Activated CD4-positive, alpha-beta memory T cell treated with anti-CD3 and anti-CD28 coated beads for 36 hours (primary cell): ENCODE results near the gene STPG3. TPM values are rescaled to one million over a fixed set of nuclear protein-coding genes. Genes with fewer than 3 reads are reported as not detected.
"Not testable (repeated sequence)": the region's sequence is repeated elsewhere in the genome, so short reads cannot be mapped to it uniquely, and the experiment has no call there.

Experiments
- CTCF ChIA-PET: fragments of 350-600 bp; sonication (Branson Sonifier 250); formaldehyde crosslinking; loops from one replicate; lab custom pipeline; 2021; ENCODE audit warnings: antibody characterized with exemption, inconsistent platforms; lab: Charles Lee
- POLR2A ChIA-PET: fragments of 350-600 bp; sonication (Branson Sonifier 250); formaldehyde crosslinking; loops from one replicate; lab custom pipeline; 2021; ENCODE audit warnings: antibody characterized with exemption; lab: Charles Lee
- DNase-seq: peaks from one replicate; pipeline ENCODE4 v3.0.0-alpha.2; 2020
- H3K27ac Mint-ChIP-seq: one replicate; pipeline ENCODE4 v1.8.0; 2021; ENCODE audit warnings: mixed read lengths
- H3K27me3 Mint-ChIP-seq: one replicate; pipeline ENCODE4 v1.8.0; 2021; ENCODE audit warnings: mixed read lengths
- H3K36me3 Mint-ChIP-seq: one replicate; pipeline ENCODE4 v1.8.0; 2021; ENCODE audit warnings: mixed read lengths
- H3K4me1 Mint-ChIP-seq: one replicate; pipeline ENCODE4 v1.8.0; 2021; ENCODE audit warnings: low read depth, mixed read lengths
- H3K4me3 Mint-ChIP-seq: one replicate; pipeline ENCODE4 v1.8.0; 2021; ENCODE audit warnings: mild to moderate bottlenecking, mixed read lengths
- H3K9me3 Mint-ChIP-seq: one replicate; pipeline ENCODE4 v1.8.0; 2021; ENCODE audit warnings: mixed read lengths
- intact Hi-C: fragments of 100-400 bp; cut with micrococcal nuclease; formaldehyde crosslinking; loops from one replicate; pipeline ENCODE4 v1.15.1; 2023
- total RNA-seq, 2 experiments: library from RNA; stranded (reverse); gene quantifications; one replicate each; pipeline ENCODE4 v1.2.3, GENCODE V29; 2021

The STPG3 gene
- total RNA-seq, 2 experiments from 2014 or later: not detected

DNA sequence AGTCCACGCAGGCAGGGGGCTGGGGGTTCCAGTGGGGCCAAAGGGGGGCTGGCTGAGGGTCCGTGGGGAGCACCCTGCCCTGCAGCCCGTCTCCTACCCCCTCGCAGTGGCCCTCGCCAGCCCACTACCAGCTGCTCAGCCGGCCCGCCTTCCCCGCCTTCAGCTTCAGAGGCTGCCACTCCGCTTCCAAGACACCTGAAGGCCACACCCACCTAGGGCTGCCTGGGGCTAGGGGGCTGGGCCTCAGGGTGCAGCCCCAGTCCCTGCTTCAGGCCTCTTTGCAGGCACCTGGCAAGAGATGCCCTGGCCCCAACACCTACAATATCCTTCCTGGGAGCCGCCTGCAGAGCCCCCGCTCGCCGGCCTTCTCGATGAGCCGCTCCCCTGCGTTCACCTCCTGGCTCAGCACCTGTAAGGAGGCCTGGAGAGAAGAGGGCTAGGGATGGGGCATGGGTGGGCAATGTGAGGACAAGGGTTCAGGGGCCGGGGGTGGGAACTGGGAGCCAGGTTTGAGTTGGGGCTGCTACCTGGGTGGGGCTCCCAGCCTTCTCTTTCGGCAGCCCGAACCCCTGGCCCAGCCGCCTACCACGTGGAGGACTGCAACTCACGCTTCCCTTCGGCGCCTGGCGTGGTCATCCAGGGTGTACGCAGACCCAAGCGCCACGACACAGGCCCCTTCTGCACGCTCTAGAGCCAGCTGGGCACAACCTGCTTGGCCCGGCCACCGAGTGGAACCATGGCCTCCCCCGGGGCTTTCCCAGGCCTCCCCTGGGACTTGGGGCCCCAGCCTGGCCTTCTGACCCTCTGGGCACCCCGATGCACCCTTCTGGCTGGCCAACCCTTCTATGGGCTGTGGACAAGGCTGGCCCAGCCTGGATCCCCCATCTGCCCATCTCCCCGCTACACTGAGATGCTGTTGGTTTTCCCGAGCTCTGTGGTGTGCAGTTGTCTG, 1.7 kb downstream of the STPG3 start:
- ChIA-PET POLR2A (interaction anchor here (5.1 kb wide), 1 partner anchor 11 kb away, joined by 65 read pairs; the partner anchor contains the start of gene TUBB4B), CTCF (interaction anchor here (0.8 to 2.4 kb wide), 2 partner anchors 11 to 16 kb away, joined by 3 to 11 read pairs; no protein-coding TSS in a partner anchor)
- no peaks in the 10 kb centered on the region for H3K9me3 Mint-ChIP-seq
- DNase-seq: no peak
- peaks cover 6% of the 10 kb centered on the region for H3K36me3 Mint-ChIP-seq
- H3K27me3 Mint-ChIP-seq: no peaks in the 10 kb centered on the region
- H3K27ac Mint-ChIP-seq: no peak overlapping the region
- intact Hi-C loops: no loop called here
- no peak overlapping the region for H3K4me3 Mint-ChIP-seq
- peaks cover 20% of the 10 kb centered on the region for H3K4me1 Mint-ChIP-seq

DNA sequence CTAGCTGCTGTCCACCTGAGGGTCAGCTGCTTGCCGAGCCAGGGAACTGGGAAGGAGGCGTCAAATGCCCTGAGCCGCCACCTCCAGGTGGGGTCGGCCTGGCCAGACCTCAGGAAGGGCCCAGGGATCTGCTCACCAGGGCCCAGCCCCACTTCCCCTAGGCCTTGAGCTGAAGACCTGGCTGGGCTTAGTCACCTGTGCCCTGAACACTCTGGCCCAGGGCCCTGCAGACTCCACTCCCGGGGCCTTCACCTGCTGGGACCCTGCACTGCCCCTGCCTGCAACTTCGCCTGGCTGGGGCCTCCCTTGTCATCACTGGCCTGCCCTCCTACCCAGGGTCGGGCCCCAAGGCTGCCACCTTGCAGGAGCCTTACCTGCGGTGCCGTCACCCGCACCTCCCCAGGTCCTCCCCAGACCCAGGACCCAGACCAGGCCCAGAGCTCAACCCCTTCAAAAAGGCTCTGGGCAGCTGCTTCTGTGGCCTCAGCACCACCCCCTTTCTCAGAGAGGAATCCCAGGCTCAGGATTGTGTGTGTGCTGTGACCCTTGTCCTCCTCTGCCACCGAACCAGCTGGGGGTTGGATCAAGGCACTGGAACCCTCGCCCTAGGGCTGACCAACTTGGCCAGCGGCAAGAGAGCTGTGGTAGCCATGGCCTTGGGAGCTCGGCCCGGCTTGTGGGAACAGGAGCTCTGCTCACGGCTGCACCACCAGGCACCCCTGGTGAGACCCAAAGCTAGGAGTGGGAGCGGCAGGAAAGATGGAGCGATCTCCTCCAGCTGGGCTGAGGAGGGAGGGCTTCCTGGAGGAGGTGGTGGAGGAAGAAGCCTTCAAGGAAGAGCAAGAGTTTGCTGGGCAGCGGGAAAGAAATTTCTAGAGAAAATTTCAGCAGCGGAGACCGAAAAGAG, 2.9 kb downstream of the STPG3 start:
- POLR2A ChIA-PET: interaction anchor here (1.5 to 5.1 kb wide), 2 partner anchors 9 to 13 kb away, joined by 5 to 65 read pairs; partner anchors contain the start of gene TUBB4B
- no peak for DNase-seq
- Mint-ChIP-seq H3K36me3 (peaks cover 7% of the 10 kb centered on the region), H3K27ac (peak overlapping the region; percentile 30), H3K9me3 (no peaks in the 10 kb centered on the region), H3K27me3 (no peaks in the 10 kb centered on the region), H3K4me3 (peak overlapping the region; percentile 81), H3K4me1 (peaks cover 20% of the 10 kb centered on the region)
- CTCF ChIA-PET: interaction anchor here (0.6 to 2.4 kb wide), 9 partner anchors 10 to 186 kb away, joined by 3 to 11 read pairs (median 3); partner anchors contain the start of genes NRARP and RNF224
- intact Hi-C loops: no loop called here

DNA sequence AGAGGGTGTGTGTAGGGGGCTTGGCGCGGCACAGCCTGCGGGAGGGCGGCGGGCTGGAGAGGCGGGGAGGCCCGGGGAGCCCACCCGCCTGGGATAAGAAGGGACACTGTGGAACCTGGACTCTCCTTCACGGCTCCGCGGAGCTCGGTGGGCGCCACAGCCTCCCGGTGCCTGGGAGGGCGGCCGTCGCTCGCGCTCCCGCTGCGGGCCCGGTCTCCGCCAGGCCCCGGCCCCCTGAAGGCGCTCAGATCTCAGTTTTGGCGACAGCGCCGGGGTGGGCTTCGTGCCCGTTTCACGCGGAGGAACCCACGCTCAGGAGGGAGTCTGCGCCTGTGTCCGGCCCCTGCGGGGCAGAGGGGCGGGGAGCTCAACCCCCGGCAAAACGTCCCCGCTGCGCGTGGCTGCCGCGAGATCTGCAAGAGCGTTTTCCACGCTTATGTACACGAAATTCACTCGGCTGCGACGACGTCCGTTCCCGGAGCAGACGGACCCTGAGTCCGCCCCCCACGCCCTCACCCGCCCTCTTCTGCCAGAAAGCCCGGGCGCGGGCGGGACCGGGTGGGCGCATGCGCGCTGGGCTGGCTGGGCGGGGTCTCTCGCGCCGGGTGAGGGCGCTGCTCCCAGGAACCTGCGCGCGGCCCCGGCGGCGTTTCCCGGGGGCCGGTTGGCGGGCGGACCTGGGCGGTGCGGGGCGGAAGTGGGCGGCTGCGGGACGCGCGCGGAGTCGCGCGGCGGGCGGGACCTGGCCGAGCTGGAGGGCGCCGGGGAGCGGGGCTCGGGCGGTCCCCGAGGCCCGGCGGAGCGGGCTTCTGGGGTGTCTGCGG, 3.8 kb downstream of the STPG3 start, which contains the start of gene NELFB:
TSS of gene NELFB (plus strand) at position 704 of the 824 bp plus-strand sequence.
- Mint-ChIP-seq H3K9me3 (no peaks in the 10 kb centered on the region), H3K4me1 (peaks cover 20% of the 10 kb centered on the region), H3K27ac (peak within 1 kb of the TSS; percentile 71), H3K36me3 (peaks cover 11% of the 10 kb centered on the region), H3K27me3 (no peaks in the 10 kb centered on the region), H3K4me3 (peak within 1 kb of the TSS; percentile 86)
- ChIA-PET POLR2A (interaction anchor here (1.5 to 5.1 kb wide), 2 partner anchors 10 to 13 kb away, joined by 5 to 65 read pairs; partner anchors contain the start of gene TUBB4B), CTCF (interaction anchor here (0.6 to 2.4 kb wide), 10 partner anchors 11 to 187 kb away, joined by 3 to 11 read pairs (median 4); partner anchors contain the start of genes EXD3, NOXA1, NRARP and RNF224)
- intact Hi-C loops: loop anchor here (1.0 kb wide), 1 partner anchor 15 kb away; no protein-coding TSS in a partner anchor
- peak; percentile 96 for DNase-seq

DNA sequence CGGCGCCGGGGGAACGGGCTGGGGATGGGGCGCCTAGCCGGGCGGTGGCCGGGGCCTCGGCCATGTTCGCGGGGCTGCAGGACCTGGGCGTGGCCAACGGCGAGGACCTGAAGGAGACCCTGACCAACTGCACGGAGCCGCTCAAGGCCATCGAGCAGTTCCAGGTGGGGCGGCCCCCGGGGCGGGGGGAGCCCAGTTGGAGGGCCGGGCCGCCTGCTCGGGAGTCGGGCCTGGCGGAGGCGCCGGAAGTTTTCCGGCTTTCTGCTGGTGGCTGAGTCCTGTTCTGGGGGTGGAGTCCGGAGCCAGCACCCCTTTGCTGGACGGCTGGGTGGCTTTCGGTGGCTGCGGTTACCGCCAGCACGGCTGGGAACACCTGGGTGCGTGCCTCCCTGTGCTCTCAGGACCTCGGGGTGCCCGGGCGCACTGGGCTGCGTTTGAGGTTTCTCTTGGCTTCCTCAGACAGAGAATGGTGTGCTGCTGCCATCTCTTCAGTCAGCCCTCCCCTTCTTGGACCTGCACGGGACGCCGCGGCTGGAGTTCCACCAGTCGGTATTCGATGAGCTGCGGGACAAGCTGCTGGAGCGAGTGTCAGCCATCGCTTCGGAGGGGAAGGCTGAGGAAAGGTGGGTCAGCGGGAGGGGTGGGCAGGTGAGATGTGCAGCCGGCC, 4.5 kb downstream of the STPG3 start:
- H3K4me3 Mint-ChIP-seq: peak overlapping the region; percentile 86
- POLR2A ChIA-PET: interaction anchor here (1.5 to 5.1 kb wide), 2 partner anchors 11 to 14 kb away, joined by 5 to 65 read pairs; partner anchors contain the start of gene TUBB4B
- H3K4me1 Mint-ChIP-seq: peaks cover 20% of the 10 kb centered on the region
- no peaks in the 10 kb centered on the region for H3K9me3 Mint-ChIP-seq
- no peaks in the 10 kb centered on the region for H3K27me3 Mint-ChIP-seq
- DNase-seq: no peak
- intact Hi-C loops: loop anchor here (1.0 kb wide), 1 partner anchor 15 kb away; no protein-coding TSS in a partner anchor
- peak overlapping the region; percentile 71 for H3K27ac Mint-ChIP-seq
- H3K36me3 Mint-ChIP-seq: peaks cover 11% of the 10 kb centered on the region
- CTCF ChIA-PET: interaction anchor here (0.6 to 2.4 kb wide), 8 partner anchors 12 to 463 kb away, joined by 3 to 15 read pairs (median 6); partner anchors contain the start of genes EXD3, NOXA1, RNF224 and TUBB4B

DNA sequence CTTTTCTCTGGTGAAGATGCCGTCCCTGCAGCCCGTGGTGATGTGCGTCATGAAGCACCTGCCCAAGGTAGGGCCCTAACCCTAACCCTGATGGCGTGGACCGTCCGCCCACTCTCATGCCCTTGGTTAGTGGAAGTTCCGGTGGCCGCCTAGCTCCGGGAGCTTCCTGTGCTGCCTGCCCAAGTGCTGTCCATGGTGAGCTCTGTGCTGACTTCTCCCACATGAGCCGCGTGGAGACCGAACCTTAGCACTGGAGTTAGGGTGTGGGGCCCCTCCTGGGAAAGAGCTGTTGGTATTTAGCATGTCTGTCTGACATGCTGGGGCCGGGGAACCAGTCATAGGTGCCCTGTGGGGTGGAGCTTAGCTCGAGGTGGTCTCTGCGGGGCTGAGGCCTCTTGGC, 5.3 kb downstream of the STPG3 start:
- H3K9me3 Mint-ChIP-seq: no peaks in the 10 kb centered on the region
- no peaks in the 10 kb centered on the region for H3K27me3 Mint-ChIP-seq
- peaks cover 20% of the 10 kb centered on the region for H3K4me1 Mint-ChIP-seq
- no peak for DNase-seq
- intact Hi-C loops: no loop called here
- CTCF ChIA-PET: interaction anchor here (0.6 to 2.1 kb wide), 6 partner anchors 16 to 464 kb away, joined by 3 to 15 read pairs (median 4); partner anchors contain the start of genes EXD3, NOXA1, RNF224 and TUBB4B
- H3K4me3 Mint-ChIP-seq: peak overlapping the region; percentile 86
- POLR2A ChIA-PET: interaction anchor here (0.6 to 5.1 kb wide), 3 partner anchors 15 to 33 kb away, joined by 3 to 65 read pairs (median 3); partner anchors contain the start of genes TOR4A and TUBB4B
- peaks cover 11% of the 10 kb centered on the region for H3K36me3 Mint-ChIP-seq
- no peak overlapping the region for H3K27ac Mint-ChIP-seq

DNA sequence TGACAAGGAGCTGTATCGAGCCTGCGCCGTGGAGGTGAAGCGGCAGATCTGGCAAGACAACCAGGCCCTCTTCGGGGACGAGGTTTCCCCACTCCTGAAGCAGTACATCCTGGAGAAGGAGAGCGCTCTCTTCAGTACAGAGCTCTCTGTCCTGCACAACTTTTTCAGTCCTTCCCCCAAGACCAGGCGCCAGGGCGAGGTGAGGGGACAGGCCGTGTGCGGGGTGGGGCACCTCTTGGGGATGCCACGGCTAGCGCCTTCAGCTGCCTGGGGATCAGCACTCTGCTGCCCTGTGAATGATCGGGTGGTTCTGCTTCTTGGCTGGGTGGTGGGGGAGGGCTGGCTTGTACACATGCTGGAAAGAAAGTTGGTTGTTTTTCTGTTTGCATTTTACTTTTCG, 5.8 kb downstream of the STPG3 start:
- peak overlapping the region; percentile 86 for H3K4me3 Mint-ChIP-seq
- H3K9me3 Mint-ChIP-seq: no peaks in the 10 kb centered on the region
- no peak overlapping the region for H3K27ac Mint-ChIP-seq
- peaks cover 20% of the 10 kb centered on the region for H3K4me1 Mint-ChIP-seq
- peaks cover 16% of the 10 kb centered on the region for H3K36me3 Mint-ChIP-seq
- intact Hi-C loops: no loop called here
- no peak for DNase-seq
- ChIA-PET POLR2A (interaction anchor here (0.6 to 5.1 kb wide), 3 partner anchors 16 to 34 kb away, joined by 3 to 65 read pairs (median 3); partner anchors contain the start of genes TOR4A and TUBB4B), CTCF (interaction anchor here (0.6 to 2.1 kb wide), 6 partner anchors 16 to 464 kb away, joined by 3 to 15 read pairs (median 4); partner anchors contain the start of genes EXD3, NOXA1, RNF224 and TUBB4B)
- no peaks in the 10 kb centered on the region for H3K27me3 Mint-ChIP-seq

DNA sequence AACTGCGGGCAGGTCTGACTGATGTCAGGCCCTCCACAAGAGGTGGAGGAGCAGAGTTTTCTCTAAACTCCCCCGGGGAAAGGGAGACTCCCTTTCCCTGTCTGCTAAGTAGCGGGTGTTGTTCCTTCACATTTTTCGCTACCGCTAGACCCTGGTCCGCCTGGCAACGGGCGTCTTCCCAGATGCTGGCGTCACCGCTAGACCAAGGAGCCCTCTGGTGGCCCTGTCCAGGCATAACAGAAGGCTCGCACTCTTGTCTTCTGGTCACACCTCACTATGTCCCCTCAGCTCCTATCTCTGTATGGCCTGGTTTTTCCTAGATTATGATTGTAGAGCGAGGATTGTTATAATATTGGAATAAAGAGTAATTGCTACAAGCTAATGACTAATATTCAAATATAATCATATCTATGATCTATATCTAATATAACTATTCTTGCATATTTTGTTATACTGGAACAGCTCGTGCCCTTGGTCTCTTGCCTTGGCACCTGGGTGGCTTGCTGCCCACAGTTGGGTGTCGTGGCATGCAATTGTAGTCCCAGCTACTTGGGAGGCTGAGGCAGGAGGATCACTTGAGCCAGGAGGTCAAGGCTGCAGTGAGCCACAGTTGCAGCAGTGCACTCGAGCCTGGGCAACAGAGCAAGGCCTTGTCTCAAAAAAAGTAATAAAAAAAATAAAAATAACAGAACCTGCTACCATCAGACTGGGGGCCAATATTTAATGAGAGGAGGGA, 11.3 kb downstream of the STPG3 start:
- H3K27me3 Mint-ChIP-seq, H3K4me1 Mint-ChIP-seq, DNase-seq, POLR2A ChIA-PET, H3K9me3 Mint-ChIP-seq, H3K27ac Mint-ChIP-seq, H3K4me3 Mint-ChIP-seq, intact Hi-C loops: not testable (repeated sequence)
- peaks cover 16% of the 10 kb centered on the region for H3K36me3 Mint-ChIP-seq
- CTCF ChIA-PET: interaction anchor here (1.3 to 1.6 kb wide), 2 partner anchors 26 to 39 kb away, joined by 4 to 5 read pairs; partner anchors contain the start of gene NRARP

DNA sequence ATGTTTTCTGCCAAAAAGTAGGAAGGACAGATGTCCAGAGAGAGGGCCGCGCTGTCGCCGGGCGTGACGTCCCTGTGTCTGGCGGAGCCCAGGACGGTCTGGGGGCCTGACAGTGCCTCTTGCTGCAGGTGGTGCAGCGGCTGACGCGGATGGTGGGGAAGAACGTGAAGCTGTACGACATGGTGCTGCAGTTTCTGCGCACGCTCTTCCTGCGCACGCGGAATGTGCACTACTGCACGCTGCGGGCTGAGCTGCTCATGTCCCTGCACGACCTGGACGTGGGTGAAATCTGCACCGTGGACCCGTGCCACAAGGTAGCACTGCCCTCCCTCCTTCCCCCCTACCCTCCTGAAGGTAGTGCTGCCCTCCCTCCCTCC, 11.8 kb downstream of the STPG3 start:
- ChIA-PET POLR2A (no interaction called here), CTCF (no interaction called here)
- Mint-ChIP-seq H3K4me1 (no peaks in the 10 kb centered on the region), H3K4me3 (no peak overlapping the region), H3K27me3 (no peaks in the 10 kb centered on the region), H3K36me3 (peaks cover 16% of the 10 kb centered on the region), H3K27ac (no peak overlapping the region), H3K9me3 (no peaks in the 10 kb centered on the region)
- intact Hi-C loops: no loop called here
- DNase-seq: no peak

DNA sequence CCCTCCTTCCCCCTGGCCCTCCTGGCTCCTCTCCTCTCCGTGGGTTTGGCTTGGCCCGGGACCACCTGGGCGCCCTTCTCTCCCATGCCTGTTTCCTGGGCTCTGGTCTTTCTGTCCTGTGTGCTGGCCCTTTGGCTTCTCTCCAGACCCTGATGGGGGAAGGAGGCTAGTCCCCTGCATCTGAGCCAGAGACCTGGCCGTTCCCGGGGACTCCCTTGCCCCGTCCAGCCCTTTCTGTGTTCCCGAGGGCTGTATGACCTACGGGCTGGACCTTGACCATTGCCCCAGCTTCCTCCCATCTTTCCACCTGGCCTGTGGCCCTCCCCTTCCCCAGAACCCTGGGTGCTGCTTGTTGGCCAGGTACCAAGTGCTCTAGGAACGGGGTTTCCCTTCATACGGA, 12.4 kb downstream of the STPG3 start:
- Mint-ChIP-seq H3K4me1 (peaks cover under 1% of the 10 kb centered on the region), H3K4me3 (no peak overlapping the region), H3K36me3 (peaks cover 16% of the 10 kb centered on the region), H3K9me3 (no peaks in the 10 kb centered on the region), H3K27ac (no peak overlapping the region), H3K27me3 (no peaks in the 10 kb centered on the region)
- CTCF ChIA-PET: interaction anchor here (1.5 kb wide), 1 partner anchor 87 kb away, joined by 3 read pairs; no protein-coding TSS in a partner anchor
- POLR2A ChIA-PET: no interaction called here
- intact Hi-C loops: no loop called here
- DNase-seq: no peak
